ENCODE results near the gene PHLPP2. TPM values are rescaled to one million over a fixed set of nuclear protein-coding genes. Genes with fewer than 3 reads are reported as not detected.
A peak's percentile ranks its signal among the peaks of the same experiment; 100 is the strongest.
"Not testable (repeated sequence)": the region's sequence is repeated elsewhere in the genome, so short reads cannot be mapped to it uniquely, and the experiment has no call there.

Gene PHLPP2
- polyA plus RNA-seq, 3 donors from 2014 or later: 0.30 to 3.0 (median 0.80) TPM

DNA sequence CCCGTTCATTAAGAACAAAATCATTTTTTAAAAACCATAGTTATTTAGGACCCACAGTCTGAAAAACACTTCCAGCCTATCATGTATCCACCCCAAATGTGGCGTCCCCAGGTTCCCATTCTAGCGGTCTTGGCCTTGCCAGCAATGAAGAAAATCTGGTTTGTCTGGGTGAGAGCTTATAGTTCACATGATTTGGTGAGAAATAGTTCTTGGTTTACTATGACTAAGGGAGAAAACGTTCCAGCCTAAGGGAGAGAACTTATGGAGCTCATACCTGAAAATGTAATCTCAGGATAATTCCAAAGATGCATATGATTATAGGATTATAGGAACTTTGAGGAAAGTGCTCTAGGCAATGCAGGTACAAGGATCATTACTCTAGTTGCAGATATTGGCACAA lies 93.7 kb downstream of the PHLPP2 start:
- H3K4me3 Mint-ChIP-seq: no peak overlapping the region

DNA sequence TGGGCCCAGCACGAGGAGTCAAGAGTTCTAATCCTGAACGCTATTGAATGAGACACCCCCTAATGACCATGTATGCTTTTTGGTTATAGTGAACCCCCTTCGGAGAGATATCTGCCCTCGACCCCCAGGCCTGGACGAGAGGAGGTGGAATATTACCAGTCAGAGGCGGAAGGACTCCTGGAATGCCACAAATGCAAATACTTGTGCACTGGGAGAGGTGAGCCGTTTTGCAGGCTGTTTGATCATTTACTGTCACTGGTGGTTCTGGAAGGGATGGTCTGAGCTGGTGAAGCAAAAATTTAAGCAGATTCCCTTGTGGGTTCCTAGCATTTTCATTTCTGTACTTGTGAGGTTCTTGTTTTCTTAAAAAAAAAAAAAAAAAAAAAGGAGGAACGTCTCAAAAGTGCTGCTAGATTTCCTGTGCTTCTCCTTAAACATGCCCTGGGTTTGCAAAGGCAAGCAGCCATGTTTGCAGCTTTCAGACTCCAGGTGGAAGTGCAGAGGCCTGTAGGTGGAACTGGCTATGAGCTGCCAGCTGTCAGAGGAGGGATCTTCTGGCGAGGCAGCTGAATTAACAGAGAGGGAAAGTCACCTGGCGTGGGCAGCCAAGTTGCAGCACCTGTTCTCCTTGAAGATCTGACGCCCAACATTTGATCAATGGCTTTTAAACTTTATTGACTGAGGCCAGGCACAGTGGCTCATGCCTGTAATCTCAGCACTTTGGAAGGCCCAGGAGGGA lies 95.1 kb downstream of the PHLPP2 start:
- no peak overlapping the region for H3K4me3 Mint-ChIP-seq
- H3K4me1 Mint-ChIP-seq: peaks cover 0 to 3% of the 10 kb centered on the region in 2 donors
- H3K36me3 Mint-ChIP-seq: no peaks in the 10 kb centered on the region
- no peaks in the 10 kb centered on the region for H3K9me3 Mint-ChIP-seq
- DNase-seq: no peak
- H3K27ac Mint-ChIP-seq: no peak overlapping the region
- H3K27me3 Mint-ChIP-seq (ENCODE audit: low read depth in 3 of 3): peaks cover 2 to 4% (median 3%) of the 10 kb centered on the region in 3 donors

More for the DNA sequence above, 93.7 kb downstream of the PHLPP2 start:
- Mint-ChIP-seq H3K27me3 (ENCODE audit: low read depth in 3 of 3) (peaks cover 2 to 4% (median 3%) of the 10 kb centered on the region in 3 donors), H3K36me3 (no peaks in the 10 kb centered on the region), H3K9me3 (no peaks in the 10 kb centered on the region), H3K4me1 (peaks cover 0 to 1% of the 10 kb centered on the region in 2 donors), H3K27ac (no peak overlapping the region)
- DNase-seq: no peak

GRCh38 chr16:71628810-71629209 lies 95.7 kb downstream of the PHLPP2 start:
- Mint-ChIP-seq H3K36me3 (no peaks in the 10 kb centered on the region), H3K4me3 (no peak overlapping the region)

DNA sequence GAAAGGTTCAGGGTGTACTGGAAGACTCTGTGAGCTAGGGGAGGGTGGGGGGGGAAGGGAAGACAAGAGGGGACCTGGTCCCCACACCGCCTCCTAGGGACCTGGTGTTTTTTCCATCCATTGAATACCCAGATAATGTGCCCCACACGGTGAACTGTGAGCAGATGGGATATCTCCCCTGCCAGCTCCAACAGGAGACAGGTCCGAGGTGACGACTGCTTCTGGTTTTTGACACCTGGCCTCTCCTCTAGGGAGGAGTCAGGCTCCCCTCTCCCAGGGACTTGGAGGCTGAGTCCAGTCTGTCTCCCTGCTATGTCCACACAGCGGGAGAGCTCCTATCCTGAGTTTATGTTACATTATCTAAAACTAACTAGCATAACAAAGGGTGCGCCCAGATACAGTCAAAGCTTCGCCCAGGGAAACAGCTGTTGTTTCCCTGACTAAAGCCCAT lies 96.7 kb downstream of the PHLPP2 start:
- Mint-ChIP-seq H3K4me3 (peak overlapping the region in 1 of 5 donors; percentile 17), H3K27ac (no peak overlapping the region), H3K4me1 (peaks cover 0 to 3% of the 10 kb centered on the region in 2 donors), H3K36me3 (no peaks in the 10 kb centered on the region), H3K9me3 (no peaks in the 10 kb centered on the region), H3K27me3 (ENCODE audit: low read depth in 3 of 3) (peaks cover 2 to 4% (median 3%) of the 10 kb centered on the region in 3 donors)
- no peak for DNase-seq

More at GRCh38 chr16:71628810-71629209, 95.7 kb downstream of the PHLPP2 start:
- Mint-ChIP-seq H3K27ac (no peak overlapping the region), H3K9me3 (no peaks in the 10 kb centered on the region), H3K27me3 (ENCODE audit: low read depth in 3 of 3) (peaks cover 2 to 4% (median 3%) of the 10 kb centered on the region in 3 donors), H3K4me1 (peaks cover 0 to 3% of the 10 kb centered on the region in 2 donors)
- no peak for DNase-seq

DNA sequence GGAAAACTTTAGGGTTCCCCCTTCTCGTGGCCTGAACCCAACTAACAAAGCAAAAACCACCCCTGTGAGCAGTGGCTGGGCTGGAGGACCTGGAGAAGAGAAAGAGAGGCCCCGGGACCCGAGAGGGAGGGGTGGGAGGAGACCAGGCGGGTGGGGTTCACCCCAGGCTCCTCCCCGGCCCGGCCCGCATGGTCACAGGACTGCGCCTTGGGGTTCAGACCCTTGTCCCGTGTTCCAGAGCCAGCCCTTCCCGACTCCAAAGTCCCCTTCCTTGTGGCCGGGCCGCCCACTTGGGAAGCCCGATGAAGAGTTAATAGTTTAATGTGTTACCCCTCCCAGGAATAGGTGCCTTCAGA lies 97.7 kb downstream of the PHLPP2 start:
- Mint-ChIP-seq H3K9me3 (no peaks in the 10 kb centered on the region), H3K36me3 (no peaks in the 10 kb centered on the region), H3K27ac (no peak overlapping the region), H3K27me3 (ENCODE audit: low read depth in 3 of 3) (peaks cover 2 to 5% (median 4%) of the 10 kb centered on the region in 3 donors), H3K4me3 (peak overlapping the region in 3 of 5 donors; percentile 29 to 31 (median 30)), H3K4me1 (peaks cover 0 to 9% of the 10 kb centered on the region in 2 donors)
- DNase-seq: no peak

- H3K27ac Mint-ChIP-seq: no peak within 1 kb of the TSS
- H3K27me3 Mint-ChIP-seq (ENCODE audit: low read depth in 3 of 3): peaks cover 2 to 5% (median 4%) of the 10 kb centered on the region in 3 donors
- no peaks in the 10 kb centered on the region for H3K9me3 Mint-ChIP-seq
- DNase-seq: peak in 1 of 3 donors; percentile 7
- H3K4me3 Mint-ChIP-seq: peak within 1 kb of the TSS in 4 of 5 donors; percentile 30 to 65 (median 46)
- H3K4me1 Mint-ChIP-seq: peaks cover 0 to 11% of the 10 kb centered on the region in 2 donors
- H3K36me3 Mint-ChIP-seq: no peaks in the 10 kb centered on the region
Measured at GRCh38 chr16:71626018-71626857, 98.3 kb downstream of the PHLPP2 start, which contains the start of gene MARVELD3. Gene MARVELD3 (plus strand): TSS chr16:71626184. CDS start chr16:71626230, 46 bp downstream.

DNA sequence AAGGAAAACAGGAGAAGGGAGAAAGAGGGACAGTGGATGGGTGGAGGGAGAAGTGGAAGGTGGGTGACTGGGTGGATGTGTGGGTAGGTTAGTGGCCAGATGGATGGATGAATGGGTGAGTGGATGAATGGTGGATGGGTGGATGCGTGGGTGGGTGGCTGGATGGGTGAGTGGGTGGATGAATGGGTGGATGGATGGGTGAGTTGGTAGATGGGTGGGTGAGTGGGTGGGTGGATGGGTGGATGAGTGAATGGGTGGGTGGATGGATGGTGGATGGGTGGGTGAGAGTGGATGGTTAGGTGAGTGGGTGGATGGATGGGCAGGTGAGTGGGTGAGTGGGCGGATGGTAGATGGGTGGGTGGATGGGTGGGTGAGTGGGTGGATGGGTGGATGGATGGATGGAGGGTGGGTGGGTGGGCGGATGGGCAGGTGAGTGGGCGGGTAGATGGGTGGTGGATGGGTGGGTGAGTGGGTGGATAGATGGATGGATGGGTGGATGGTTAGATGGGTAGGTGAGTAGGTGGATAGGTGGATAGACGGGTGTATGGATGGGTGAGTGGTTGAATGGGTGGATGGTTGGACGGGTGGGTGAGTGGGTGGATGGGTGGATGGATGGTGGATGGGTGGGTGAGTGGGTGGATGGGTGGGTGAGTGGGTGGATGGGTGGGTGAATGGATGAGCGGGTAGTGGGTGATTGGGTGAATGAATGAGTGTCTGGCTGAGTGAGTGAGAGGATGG lies 99.2 kb downstream of the PHLPP2 start:
- Mint-ChIP-seq H3K27me3 (ENCODE audit: low read depth in 3 of 3) (peaks cover 2 to 5% (median 4%) of the 10 kb centered on the region in 3 donors), H3K4me3 (peak overlapping the region in 3 of 5 donors; percentile 26 to 65 (median 60)), H3K36me3 (no peaks in the 10 kb centered on the region), H3K27ac (no peak overlapping the region), H3K4me1 (peaks cover 0 to 12% of the 10 kb centered on the region in 2 donors), H3K9me3 (no peaks in the 10 kb centered on the region)
- DNase-seq: no peak

DNA sequence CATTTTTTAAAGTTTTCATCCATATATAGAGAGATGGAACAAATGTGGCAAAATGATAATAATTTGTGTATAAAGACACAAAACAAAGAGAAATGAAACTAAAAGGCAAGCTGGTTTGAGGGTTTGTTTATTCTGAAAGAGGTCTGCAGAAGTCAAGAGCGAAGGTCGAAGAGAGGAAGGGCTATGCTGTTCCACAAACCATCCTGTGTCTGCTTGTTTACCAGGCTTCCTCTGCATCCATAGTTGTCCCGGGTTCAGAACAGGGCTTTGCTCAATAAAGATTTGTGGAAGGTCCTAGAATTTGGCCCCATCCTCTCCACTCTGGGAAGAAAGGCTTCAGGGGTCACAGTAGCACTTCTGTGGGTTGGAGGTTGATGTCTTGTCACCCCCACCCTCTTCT lies 100.9 kb downstream of the PHLPP2 start:
- Mint-ChIP-seq H3K9me3 (no peaks in the 10 kb centered on the region), H3K27ac (no peak overlapping the region), H3K27me3 (ENCODE audit: low read depth in 3 of 3) (peaks cover 2 to 5% (median 2%) of the 10 kb centered on the region in 3 donors), H3K36me3 (no peaks in the 10 kb centered on the region), H3K4me3 (no peak overlapping the region), H3K4me1 (peaks cover 0 to 12% of the 10 kb centered on the region in 2 donors)
- no peak for DNase-seq

DNA sequence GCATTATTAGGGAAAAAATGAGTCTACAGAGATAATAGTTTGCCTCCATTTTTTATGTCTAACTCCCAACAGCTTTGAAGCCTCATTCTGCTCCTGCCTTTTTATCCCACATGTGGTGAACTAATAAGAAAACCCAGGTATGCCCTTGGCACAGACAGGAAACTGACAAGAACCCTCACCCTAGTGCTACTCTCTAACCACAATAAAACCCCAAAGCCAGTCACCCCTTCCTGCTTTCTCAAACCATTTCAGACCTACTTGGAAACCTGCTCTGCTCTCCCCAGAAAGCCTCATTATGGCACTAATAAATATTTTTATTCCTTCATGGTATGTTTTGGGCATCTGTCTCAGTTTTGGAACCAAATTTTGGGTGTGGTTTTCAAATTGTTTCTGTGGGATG lies 102.4 kb downstream of the PHLPP2 start:
- Mint-ChIP-seq H3K9me3 (no peaks in the 10 kb centered on the region), H3K27me3 (ENCODE audit: low read depth in 3 of 3) (peaks cover 2 to 7% (median 4%) of the 10 kb centered on the region in 3 donors), H3K4me3 (peak overlapping the region; percentile 4 to 39 (median 14)), H3K36me3 (no peaks in the 10 kb centered on the region), H3K4me1 (peaks cover 0 to 12% of the 10 kb centered on the region in 2 donors), H3K27ac (no peak overlapping the region)
- peak in 1 of 3 donors; percentile 16 for DNase-seq

- no peak overlapping the region for H3K4me3 Mint-ChIP-seq
- no peaks in the 10 kb centered on the region for H3K9me3 Mint-ChIP-seq
- peaks cover 4 to 6% (median 5%) of the 10 kb centered on the region in 3 donors for H3K27me3 Mint-ChIP-seq (ENCODE audit: low read depth in 3 of 3)
- no peak overlapping the region for H3K27ac Mint-ChIP-seq
- H3K36me3 Mint-ChIP-seq: no peaks in the 10 kb centered on the region
- H3K4me1 Mint-ChIP-seq: peaks cover 0 to 9% of the 10 kb centered on the region in 2 donors
- no peak for DNase-seq
Measured at GRCh38 chr16:71618429-71618828, 106.1 kb downstream of the PHLPP2 start.

- H3K36me3 Mint-ChIP-seq, H3K9me3 Mint-ChIP-seq, H3K27ac Mint-ChIP-seq, H3K4me3 Mint-ChIP-seq, DNase-seq, H3K4me1 Mint-ChIP-seq: not testable (repeated sequence)
- peaks cover 5 to 14% (median 6%) of the 10 kb centered on the region in 3 donors for H3K27me3 Mint-ChIP-seq (ENCODE audit: low read depth in 3 of 3)
Measured at GRCh38 chr16:71614956-71615355, 109.5 kb downstream of the PHLPP2 start.

DNA sequence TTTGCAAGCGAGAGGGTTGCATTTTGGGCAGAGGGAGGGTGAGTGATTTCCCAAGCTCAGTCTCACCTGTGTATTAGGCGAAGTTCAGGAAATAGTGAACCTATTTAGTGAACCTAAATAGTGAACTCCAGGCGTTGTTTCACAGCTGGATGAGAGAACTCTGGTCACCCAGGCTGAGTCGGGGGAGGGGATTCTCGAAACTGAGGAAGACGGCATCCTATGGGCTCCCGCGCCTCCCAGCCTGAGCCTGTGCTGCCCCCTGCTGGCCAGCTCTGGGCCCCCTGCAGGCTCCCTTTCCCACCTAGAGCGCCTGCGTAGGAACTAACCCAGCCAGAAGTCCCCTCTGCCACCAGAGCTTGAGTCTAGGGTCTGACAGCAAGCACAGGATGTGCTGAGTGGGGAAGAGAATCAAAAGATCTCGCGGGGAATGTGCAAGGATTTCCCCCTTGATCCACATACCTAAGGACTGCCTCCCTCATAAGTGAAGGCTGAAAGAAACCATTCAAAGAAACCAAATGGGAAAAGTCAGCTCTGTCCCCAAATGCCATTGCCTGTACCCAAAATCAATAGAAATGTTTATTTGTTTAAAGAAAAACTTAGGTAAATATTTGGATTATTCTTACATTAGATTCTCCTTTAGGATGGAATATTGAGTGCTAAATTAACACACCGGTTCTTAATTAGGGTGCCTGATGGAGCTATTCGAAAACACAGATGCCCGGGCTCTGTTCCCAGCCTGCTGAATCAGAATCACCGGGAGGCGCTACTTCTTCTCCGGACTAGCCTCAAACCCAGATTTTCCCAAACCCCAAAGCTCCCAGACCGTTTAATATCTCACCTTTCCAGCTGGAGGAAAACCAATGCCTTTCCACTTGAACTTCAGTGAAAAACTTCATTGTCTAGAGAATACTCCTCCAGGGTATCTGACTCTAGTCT lies 113.3 kb downstream of the PHLPP2 start:
- Mint-ChIP-seq H3K4me3 (peak overlapping the region in 1 of 5 donors; percentile 17), H3K9me3 (no peaks in the 10 kb centered on the region), H3K27ac (no peak overlapping the region), H3K27me3 (ENCODE audit: low read depth in 3 of 3) (peaks cover 0 to 14% (median 6%) of the 10 kb centered on the region in 3 donors), H3K36me3 (no peaks in the 10 kb centered on the region), H3K4me1 (peaks cover 0 to 1% of the 10 kb centered on the region in 2 donors)
- DNase-seq: peak; percentile 49 to 57 (median 52)
